Endometrium (tissue), 2 donors: Measurements from ENCODE around the gene CXorf49.
"Not testable (repeated sequence)": the region's sequence is repeated elsewhere in the genome, so short reads cannot be mapped to it uniquely, and the experiment has no call there.

Source experiments
- FAIRE-seq: peaks from 2 replicates; lab custom pipeline; 2012; peaks lifted over from hg19 to GRCh38; lab: Jason Lieb, UNC
- donor health status: control.
- donor health status: control.

Gene CXorf49

DNA sequence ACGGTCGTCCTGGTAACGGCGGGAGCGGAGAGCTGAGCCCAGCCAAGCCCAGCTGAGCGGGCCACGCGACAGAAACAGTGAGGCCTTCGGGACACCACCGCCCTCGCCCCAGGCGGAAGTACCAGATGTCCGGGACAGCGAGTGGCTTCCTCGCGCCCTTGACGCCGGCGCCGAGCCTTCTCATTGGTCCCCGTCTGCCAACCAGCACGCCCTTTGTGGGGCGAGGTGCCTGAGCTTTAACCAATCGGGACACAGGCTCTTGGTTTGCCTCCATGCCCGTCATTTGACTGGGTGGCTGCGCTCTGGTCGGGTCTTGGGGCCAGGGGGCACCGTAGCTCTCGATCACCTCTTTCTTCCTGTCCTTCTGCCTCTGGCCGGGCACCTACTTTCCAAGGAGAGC lies at the start of gene CXorf49:
Gene CXorf49 (minus strand): TSS at position 101 of the 400 bp plus-strand sequence. CDS start 134 bp downstream, outside the sequence.
- FAIRE-seq = not testable (repeated sequence)

DNA sequence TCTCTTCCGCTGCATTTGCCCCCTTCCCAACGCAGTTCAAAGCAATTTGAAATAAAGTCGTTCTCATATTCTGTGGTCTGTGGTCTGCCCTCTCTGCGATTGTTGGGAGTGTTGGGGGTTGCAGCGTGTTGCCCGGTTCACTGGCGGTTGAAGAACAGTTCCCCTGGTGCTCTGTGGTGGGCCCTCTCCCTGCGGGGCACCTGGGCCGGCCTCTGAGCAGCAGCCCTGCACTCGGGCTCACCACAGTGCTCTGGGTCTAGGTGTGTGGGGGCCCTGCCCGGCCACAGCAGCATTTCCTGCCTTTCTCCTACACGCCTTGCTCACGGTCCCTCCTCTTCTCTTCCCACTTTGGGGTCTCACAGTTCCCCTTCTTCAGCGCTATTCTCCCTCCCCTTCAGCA lies 49.0 kb upstream of the CXorf49 start:
- not testable (repeated sequence) for FAIRE-seq

DNA sequence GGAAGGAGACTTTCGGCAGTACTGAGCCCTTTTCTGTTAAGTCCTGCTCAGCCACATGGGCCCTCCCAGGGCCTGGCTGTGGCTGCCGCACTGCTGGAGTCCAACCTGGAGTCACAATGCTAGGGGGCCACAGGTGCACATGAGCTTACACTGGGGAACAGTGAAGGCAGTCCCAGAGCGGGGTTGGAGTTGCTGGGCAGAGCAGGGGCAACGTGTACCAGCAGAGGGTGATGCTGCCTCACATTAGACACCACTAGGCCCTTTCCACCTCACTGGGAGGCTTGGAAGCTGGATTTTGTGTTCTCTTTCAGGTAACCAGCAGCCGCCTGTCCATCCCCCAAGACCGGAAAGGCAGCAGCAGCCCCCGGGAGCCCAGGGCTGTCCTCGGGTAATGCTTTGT lies 47.5 kb upstream of the CXorf49 start:
- not testable (repeated sequence) for FAIRE-seq

DNA sequence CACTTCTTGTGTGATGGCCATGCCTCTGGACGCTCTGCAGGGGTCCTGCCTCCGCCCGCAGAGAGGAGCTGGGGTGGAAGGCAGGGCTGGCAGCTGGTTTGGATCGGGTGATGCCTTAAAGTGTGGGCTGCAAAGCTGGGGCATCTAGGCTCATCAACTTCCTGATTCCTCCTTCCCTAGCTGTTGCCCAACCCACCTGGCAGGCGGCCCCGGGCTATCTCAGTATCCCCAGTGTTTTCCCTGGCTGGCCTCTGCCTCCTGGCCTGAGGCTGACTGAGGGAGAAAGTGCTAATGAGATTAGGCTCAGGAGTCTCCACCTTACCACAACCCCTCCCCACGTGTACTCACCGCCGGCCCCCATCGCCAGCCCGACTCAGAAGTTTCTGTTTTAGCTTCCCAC lies 46.7 kb upstream of the CXorf49 start:
- not testable (repeated sequence) for FAIRE-seq

DNA sequence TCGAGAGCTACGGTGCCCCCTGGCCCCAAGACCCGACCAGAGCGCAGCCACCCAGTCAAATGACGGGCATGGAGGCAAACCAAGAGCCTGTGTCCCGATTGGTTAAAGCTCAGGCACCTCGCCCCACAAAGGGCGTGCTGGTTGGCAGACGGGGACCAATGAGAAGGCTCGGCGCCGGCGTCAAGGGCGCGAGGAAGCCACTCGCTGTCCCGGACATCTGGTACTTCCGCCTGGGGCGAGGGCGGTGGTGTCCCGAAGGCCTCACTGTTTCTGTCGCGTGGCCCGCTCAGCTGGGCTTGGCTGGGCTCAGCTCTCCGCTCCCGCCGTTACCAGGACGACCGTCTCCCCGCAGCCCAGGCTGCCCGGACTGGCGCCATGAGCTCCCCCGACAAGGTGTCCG lies 45.0 kb upstream of the CXorf49 start, which contains the start of gene CXorf49B:
Gene CXorf49B (plus strand): TSS at position 301 of the 400 bp plus-strand sequence. CDS start 75 bp downstream, at position 376.
- not testable (repeated sequence) for FAIRE-seq

DNA sequence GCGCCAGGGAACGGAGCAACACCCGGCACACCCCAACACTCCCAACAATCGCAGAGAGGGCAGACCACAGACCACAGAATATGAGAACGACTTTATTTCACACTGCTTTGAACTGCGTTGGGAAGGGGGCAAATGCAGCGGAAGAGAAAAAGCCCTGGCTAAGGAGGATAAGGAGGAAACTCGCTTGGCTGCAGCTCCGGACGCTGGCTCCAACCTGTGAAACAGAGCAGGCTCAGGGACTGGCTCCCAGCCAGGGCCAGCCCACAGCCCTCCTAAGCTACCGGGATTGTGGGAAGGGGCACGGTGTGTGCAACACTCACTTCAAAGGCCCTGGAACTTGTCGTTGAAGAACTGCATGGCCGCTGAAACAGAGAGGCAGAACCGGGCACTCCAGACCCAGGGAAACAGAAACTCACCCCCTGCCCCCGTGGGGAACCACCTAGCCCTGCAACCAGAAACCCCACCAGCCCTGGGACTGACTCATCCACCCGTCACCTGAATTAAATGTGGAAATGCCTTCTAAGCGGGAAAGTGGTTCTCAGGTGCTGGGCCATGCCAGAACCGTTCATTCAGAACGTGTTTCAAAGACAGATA lies 42.7 kb upstream of the CXorf49 start:
- FAIRE-seq = not testable (repeated sequence)

DNA sequence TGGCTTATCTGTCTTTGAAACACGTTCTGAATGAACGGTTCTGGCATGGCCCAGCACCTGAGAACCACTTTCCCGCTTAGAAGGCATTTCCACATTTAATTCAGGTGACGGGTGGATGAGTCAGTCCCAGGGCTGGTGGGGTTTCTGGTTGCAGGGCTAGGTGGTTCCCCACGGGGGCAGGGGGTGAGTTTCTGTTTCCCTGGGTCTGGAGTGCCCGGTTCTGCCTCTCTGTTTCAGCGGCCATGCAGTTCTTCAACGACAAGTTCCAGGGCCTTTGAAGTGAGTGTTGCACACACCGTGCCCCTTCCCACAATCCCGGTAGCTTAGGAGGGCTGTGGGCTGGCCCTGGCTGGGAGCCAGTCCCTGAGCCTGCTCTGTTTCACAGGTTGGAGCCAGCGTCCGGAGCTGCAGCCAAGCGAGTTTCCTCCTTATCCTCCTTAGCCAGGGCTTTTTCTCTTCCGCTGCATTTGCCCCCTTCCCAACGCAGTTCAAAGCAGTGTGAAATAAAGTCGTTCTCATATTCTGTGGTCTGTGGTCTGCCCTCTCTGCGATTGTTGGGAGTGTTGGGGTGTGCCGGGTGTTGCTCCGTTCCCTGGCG lies 2.3 kb upstream of the CXorf49 start:
- not testable (repeated sequence) for FAIRE-seq

DNA sequence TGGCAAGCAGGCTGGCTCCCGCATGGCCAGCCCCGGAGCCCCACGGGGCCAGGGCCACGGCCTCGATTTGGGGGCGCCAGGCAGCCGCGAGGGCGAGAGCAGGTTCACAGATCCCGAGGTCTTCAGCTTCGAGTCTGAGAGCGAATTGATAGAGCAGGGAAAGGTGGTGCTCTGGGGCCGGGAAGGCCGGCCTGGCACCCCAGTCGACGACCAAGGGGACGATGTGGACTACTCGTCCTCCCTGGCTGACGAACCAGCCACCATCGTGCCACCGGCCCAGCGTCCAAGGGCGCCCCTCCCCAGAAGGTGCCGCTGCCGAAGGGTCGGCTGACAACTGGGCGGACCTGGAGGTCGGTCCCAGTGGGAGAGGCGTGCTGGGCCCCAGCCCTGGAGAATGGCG lies 1.1 kb upstream of the CXorf49 start:
- not testable (repeated sequence) for FAIRE-seq

DNA sequence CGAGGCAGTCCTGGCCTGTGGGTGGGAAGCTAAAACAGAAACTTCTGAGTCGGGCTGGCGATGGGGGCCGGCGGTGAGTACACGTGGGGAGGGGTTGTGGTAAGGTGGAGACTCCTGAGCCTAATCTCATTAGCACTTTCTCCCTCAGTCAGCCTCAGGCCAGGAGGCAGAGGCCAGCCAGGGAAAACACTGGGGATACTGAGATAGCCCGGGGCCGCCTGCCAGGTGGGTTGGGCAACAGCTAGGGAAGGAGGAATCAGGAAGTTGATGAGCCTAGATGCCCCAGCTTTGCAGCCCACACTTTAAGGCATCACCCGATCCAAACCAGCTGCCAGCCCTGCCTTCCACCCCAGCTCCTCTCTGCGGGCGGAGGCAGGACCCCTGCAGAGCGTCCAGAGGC lies 1.8 kb downstream of the CXorf49 start:
- not testable (repeated sequence) for FAIRE-seq

DNA sequence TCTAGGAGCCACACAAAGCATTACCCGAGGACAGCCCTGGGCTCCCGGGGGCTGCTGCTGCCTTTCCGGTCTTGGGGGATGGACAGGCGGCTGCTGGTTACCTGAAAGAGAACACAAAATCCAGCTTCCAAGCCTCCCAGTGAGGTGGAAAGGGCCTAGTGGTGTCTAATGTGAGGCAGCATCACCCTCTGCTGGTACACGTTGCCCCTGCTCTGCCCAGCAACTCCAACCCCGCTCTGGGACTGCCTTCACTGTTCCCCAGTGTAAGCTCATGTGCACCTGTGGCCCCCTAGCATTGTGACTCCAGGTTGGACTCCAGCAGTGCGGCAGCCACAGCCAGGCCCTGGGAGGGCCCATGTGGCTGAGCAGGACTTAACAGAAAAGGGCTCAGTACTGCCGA lies 2.5 kb downstream of the CXorf49 start:
- FAIRE-seq = not testable (repeated sequence)

DNA sequence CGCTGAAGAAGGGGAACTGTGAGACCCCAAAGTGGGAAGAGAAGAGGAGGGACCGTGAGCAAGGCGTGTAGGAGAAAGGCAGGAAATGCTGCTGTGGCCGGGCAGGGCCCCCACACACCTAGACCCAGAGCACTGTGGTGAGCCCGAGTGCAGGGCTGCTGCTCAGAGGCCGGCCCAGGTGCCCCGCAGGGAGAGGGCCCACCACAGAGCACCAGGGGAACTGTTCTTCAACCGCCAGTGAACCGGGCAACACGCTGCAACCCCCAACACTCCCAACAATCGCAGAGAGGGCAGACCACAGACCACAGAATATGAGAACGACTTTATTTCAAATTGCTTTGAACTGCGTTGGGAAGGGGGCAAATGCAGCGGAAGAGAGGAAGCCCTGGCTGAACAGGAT lies 4.0 kb downstream of the CXorf49 start:
- not testable (repeated sequence) for FAIRE-seq

DNA sequence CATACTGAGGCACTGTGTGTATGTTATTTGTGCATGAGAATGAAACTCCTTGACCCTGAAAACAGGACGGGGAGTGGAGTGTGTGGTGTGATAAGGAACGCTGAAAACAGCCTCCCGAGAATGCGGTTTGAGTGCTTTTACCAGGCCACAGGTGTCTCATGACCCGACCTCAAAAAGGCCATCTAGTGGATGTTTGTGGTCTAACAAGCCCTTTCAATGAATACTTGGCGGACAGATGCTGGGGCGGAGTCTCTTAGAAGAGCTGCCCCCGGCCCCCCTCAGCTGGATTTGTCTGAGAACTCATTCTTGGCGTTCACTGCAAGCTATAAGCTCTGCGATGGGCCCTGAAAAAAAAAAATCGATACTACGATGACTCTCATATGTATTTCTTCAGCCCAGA lies 15.2 kb downstream of the CXorf49 start:
- not testable (repeated sequence) for FAIRE-seq

DNA sequence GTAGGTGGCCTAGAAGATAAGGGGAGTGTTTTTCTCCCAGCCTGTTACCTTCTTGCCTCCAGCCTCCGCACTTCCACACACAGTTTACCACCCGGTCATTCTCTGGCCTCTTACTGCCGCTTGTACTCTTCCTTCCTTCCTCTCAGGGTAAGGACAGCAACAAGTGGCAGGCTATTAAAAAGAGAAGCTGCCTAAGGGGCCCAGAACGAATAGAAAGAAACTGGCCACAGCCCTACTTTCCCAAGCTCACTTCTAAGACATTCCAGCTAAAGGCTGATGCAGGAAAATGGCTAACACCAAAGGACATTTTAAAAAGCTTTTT lies 19.1 kb downstream of the CXorf49 start:
- FAIRE-seq = not testable (repeated sequence)

DNA sequence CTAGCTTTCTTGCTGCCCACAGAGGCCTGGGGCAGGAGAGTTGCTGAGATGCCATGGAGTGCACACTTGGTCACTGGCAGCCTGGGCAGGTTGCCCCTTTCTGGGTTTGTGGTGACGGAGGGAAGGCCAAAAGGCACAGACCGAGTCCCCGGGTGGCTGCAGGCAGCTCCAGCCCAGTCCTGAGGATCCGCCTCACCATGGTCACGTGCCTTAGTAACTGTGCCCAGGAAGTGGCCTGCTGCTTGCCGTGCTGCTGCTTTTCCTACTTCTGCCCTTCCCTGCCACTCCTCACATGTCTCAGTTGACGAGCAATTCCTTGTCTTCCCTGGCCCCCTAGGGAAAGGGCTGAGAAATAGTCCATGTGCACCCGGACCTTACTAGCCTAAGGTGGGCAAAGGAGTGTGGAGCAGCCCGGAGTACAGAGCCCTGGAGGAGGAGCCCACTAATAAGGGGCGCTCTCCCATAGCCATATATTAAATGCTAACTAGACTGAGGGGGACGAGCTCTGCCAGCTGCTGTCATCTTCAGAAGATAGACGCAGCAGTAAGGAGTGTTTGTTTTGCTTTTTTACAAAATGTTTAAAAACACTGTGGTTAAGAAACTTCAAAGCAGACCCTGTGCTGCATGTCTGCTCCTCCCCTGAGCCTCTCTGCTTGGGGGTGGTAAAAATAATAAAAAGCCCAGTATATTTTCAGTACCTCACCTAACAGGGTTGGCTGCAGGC lies 19.6 kb downstream of the CXorf49 start:
- FAIRE-seq = not testable (repeated sequence)

DNA sequence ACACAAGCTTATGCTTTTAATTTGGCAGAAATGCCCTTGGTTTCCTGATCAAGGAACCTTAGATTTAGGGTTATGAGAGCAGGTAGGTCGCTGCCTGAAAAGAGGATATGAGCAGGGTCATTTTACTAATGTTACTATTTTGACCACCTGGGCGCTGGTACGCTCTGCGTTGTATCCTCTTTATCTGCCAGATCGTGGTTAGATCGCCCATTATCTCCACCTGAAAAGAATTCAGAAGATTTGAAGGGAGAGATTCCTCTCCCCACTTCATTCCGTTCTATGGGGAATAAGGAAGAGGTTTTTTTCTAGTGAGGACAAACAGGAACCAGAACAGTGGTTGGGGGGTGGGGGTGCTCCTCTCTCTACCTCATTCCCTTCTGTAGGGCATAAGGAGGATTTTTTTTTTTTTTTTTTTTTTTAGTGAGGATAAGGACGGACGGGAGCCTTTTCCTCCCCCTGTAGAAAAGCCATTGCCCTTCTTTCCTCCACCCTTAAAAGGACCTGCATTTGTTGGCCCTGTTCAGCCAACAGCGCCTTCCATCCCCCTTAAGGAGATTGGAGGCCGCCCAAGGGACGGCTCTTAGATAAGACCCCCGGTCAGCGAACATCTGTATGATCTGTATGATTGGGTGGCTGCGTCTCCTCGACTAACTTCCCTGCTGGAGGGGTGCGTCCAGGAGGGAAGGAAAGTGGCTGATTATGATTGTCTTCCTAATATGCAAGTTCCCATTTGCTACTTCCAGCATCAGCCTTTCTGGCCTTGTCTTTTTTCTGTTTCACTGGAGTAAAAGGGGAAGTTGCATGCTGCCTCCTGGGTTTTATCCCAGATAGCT lies 20.4 kb downstream of the CXorf49 start:
- FAIRE-seq = not testable (repeated sequence)

DNA sequence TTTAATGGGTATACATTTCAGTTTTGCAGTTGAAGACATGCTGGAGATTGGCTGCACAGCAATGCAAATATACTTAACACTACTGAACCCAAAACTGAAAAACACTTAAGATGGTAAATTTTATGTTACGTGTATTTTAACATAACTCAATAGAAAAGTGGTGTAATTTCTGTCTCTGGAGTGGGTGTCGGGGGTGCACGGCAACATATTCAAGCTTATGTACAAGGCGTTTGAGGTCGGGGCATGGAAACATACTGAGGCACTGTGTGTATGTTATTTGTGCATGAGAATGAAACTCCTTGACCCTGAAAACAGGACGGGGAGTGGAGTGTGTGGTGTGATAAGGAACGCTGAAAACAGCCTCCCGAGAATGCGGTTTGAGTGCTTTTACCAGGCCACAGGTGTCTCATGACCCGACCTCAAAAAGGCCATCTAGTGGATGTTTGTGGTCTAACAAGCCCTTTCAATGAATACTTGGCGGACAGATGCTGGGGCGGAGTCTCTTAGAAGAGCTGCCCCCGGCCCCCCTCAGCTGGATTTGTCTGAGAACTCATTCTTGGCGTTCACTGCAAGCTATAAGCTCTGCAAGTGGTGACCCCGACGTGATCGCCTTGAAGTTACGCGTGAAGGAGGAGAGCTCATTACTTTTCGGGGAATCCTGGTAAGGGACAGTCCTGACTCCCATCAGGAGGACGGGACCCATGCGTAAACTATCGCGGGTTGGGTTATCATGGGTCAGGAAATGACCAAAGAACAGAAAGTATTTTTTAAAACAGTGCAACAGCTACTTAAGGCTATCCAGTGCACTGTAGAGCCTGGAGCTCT lies 21.2 kb downstream of the CXorf49 start:
- FAIRE-seq = not testable (repeated sequence)

DNA sequence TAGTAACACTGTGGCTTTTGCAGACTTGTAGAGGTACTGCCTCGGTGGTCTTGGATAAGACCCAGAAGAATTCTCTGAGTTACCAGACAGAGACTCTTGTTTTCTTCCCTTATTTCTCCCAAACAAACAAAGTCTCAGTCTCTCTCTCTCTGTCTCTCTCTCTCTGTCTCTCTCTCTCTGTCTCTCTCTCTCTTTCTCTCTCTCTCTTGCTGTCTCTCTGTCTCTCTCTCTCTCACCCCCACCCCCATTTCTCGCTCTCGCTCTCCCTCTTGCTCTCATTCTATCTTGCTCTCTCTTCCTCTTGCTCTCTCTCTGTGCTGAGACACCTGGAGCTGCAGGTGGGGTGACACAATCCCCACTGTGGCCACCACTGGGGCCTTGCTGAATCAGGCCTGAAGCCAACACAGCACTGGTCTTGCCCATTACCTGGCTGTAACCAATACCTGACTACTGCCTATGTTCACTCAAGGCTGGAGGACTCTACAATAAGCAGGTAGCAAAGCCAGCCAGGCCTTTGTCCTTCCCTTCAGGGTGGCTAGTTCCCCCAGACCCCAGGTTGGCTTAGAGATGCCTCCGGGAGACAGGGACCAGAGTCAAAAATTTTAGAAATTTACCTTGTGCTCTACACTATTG lies 38.4 kb downstream of the CXorf49 start:
- FAIRE-seq = no peak

DNA sequence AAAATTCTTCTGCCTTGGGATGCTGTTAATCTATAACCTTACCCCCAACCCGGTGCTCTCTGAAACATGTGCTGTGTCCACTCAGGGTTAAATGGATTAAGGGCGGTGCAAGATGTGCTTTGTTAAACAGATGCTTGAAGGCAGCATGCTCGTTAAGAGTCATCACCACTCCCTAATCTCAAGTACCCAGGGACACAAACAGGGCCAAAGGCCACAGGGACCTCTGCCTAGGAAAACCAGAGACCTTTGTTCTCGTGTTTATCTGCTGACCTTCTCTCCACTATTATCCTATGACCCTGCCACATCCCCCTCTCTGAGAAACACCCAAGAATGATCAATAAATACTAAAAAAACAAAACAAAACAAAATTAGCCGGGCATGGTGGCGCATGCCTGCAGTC lies 40.9 kb downstream of the CXorf49 start:
- FAIRE-seq = not testable (repeated sequence)

DNA sequence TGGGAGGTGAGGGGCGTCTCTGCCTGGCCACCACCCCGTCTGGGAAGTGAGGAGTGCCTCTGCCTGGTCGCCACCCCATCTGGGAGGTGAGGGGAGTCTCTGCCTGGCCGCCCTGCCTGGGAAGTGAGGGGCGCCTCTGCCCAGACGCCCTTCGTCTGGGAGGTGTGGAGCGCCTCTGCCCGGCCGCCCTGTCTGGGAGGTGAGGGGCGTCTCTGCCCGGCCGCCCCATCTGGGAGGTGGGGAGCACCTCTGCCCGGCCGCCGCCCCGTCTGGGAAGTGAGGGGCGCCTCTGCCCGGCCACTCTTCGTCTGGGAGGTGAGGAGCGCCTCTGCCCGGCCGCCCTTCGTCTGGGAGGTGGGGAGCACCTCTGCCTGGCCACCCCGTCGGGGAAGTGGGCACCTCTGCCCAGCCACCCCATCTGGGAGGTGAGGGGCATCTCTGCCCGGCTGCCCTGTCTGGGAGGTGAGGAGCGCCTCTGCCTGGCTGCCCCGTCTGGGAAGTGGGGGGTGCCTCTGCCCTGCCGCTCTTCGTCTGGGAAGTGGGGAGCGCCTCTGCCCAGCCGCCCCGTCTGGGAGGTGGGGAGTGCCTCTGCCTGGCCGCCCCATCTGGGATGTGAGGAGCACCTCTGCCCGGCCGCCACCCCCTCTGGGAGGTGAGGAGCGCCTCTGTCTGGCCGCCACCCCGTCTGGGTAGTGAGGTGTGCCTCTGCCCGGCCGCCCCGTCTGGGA lies 41.9 kb downstream of the CXorf49 start:
- FAIRE-seq = not testable (repeated sequence)

DNA sequence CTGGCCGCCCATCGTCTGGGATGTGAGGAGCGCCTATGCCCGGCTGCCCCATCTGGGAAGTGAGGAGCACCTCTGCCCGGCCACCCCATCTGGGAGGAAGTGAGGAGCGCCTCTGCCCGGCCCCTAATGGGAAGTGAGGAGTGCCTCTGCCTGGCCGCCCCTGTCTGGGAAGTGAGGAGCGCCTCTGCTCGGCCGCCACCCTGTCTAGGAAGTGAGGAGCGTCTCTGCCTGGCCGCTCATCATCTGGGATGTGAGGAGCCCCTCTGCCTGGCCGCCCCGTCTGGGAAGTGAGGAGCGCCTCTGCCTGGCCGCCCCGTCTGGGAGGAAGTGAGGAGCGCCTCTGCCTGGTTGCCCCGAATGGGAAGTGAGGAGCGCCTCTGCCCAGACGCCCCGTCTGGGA lies 42.4 kb downstream of the CXorf49 start:
- FAIRE-seq = not testable (repeated sequence)
